HS-5 (cell line): ENCODE measurements around the gene RPE65.
"Not testable (repeated sequence)": the region's sequence is repeated elsewhere in the genome, so short reads cannot be mapped to it uniquely, and the experiment has no call there.

ENCODE experiments used
- DNase-seq: peaks from one replicate; pipeline ENCODE4 v3.0.0-alpha.2; 2012; ENCODE audit warnings: low read depth

The RPE65 gene

DNA sequence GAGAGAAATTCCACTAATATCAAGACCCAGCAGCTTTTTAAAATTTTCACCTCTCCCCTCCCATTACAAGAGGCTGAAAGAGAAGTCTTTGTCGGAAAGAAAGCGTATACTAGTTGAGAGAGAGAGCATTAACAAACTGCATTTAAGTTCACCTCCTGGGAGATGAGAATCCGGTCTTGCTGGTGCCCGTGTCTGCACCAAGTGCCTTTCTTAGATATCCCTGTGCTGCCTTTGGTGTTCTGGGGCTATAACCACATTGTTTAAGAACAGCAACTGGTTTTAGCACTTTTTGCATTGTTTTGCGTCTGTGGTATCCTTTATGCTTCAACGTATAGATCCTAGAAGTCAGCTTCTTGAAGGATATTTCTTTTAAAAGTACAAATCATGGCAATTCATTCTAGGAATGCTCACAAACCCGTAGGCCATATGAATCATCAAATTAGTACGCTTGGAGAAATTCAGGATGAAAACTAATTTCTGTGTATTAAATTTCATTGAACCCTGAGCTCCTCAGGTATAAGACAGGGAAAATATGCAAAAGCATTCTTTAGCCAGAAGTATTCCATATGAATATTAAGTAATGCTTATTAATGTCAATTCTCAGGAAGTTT lies 3.4 kb upstream of the RPE65 start:
- no peak for DNase-seq

DNA sequence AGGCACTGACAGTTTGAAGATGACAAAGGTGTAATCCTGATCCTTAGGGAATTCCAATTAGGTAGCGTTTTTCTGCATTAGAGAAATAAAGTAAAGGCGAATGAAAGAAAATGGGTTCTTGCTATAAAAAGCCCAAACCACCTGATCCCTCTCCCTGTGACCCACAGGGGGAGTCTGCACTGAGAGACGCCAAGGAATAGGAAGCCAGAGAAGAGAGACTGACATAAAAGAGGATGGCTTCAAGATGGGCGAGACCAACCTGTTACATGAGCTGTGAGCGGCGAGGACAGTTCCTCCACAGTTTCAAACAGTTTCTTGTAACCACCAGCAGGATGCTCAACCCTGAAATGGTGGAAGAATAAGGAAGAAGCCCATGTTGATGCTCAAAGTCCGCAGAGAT lies 1.4 kb downstream of the RPE65 start:
- DNase-seq, result no peak

DNA sequence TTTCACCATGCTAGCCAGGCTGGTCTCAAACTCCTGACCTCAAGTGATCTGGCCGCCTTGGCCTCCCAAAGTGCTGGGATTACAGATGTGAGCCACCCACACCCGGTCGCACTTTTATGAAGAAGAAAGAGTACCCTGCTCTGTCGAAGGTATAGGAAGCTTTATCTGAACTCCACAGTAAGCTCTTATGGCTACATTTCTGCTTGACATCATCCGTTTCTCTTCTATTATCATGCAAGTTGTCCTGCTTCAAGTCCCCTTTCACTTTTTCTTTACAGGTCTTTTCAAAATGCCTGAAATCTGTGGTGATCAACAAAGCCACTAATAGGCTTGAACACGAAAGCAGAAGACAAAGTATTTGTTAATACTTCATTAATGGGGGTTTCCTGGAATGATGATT lies 4.0 kb downstream of the RPE65 start:
- DNase-seq, result no peak

DNA sequence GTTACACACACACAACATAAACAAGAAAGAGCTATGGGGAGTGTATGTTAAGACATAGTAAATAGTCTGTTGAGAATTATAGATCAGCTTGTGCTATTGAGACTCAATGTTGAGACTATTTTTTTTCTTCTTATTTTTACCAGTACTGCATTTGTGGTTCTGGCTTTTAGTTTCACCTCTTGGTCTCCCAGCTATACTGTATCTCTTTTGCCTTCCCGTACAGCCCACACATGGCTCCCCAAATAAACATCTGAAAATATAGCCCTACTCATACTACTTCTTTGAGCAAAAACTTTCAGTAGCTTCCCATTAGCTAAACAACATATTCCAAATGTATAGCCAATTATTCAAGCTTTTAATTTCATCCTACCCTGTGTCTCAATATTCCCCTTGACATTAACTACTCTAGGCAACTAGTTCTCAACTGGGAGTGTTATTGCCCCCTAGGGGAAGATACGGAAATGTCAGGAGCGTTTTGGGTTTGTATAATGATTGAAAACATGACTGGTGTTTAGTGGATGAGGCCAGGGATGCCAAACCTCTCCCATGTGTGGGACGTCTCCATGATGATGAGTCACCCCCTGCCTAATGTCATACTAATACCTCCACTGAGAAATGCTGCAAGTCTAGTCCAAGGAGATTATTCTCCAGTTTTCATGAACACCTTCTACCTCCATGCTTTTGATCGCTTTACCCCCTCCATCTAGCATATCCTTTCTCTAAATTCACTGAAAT lies 6.8 kb downstream of the RPE65 start:
- DNase-seq, result peak; percentile 39

DNA sequence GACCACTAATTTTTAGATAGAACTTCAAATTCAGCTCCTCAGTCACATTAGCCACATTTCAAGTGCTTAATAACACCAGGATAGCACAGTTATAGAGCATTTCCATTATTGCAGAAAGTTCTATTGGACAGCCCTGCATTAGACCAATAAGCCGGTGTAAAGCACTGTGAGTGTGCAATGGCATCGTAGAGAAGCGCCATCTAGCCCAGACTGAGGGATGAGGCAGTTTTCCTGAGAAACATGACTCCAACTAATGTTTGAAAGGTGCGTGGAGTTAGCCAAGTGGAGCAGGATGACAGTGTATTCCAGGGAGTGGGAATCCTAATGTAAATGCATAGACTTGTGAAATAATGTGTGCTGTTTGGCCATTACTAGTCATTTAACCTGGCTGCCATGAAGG lies 7.7 kb downstream of the RPE65 start:
- DNase-seq, result no peak

DNA sequence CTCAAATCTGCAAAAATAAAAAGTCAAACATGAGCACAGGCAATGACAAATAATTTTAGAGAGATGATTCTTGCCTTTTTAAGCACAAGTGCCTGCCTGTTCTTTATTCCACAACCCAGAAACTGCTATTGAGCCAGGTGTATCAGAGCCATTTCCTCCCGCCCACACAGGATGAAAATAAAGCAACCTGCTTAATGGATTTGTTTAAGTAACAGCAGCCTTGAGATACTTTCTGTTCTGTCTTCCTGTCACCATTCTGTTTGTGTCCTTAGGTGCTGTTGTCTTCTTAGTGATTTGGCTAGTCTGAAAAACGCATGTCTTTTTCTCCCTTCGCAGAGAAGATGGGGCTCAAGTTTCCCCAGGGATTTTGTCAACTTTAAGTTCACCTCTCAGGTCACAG lies 11.4 kb downstream of the RPE65 start:
- no peak for DNase-seq

DNA sequence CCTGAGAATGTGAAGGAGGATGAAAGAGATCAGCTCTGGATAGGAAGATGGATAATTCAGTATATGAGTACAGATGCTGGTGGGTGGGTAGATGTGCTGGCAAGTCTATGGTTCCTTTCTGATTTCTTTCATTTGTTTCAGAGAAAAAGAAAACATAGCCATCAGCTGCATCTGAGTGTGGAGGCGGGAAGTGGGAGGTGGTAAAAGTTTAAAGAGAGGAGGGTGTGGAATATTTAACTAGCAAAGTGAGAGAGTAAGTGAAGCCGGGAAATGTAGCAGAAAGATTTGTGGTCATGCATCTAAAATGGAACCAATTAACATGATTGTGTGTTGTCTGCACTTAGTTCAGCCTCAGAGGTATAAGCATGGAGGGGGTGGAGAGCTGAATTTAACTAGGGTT lies 16.4 kb downstream of the RPE65 start:
- DNase-seq, result no peak

DNA sequence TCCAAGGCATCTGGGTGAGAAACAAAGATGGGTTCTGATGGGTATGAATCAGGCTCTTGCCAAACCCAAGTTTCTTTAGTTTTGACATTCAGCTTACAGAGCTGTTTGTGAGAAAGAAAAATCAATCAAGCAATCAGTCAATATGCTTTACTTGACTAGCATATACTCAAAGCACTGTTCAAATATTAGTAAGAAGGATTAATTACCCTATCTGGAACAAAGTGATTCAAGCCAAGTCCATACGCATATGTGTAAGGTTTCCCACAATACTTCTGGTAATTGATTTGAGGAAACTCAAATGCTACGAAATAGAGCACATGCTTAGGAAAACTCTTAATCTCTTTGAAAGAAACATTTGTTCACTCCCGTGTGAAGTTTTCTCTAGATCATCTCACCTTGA lies 18.7 kb downstream of the RPE65 start:
- DNase-seq, result no peak

DNA sequence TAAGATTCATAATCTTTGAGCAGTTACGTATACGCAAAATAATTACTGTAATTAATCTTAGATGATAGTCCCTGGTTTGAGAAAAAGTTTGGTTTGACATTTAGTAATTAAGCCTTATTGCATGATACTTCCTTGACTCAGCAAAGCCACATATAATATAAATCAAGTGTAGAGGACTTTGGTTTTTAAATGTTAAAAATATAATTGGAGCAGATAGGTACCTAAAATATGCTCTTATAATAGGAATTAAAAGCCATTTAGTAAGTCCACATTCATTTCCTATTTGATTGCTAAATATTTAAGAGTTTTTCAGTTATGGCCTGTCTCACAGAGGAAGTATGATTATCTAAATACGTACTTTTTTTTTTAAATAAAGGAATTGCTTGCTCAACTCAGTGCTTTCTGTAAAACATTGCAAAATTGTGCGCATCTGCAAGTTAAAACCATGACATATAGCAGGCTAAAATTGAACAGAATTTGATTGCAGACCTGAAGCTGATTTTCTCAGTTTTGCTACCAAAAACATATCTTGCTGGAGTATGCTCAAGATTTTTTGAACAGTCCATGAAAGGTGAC lies 20.4 kb downstream of the RPE65 start:
- DNase-seq, result no peak

DNA sequence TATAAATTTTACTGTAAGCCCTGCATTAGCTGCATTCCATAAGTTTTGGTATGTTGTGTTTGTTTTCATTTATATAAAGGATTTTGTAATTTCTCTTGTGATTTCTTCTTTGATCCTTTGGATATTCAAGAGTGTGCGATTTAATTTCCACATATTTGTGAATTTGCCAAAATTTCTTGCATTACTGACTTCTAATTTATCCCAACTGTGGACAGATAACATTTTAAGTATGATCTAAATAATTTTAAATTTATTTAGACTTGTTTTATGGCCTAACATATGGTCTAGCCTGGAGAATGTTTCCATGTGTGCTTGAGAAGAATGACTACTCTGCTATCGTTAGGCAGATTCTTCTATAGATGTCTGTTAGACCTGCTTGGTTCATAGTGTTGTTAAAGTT lies 23.2 kb downstream of the RPE65 start:
- no peak for DNase-seq

DNA sequence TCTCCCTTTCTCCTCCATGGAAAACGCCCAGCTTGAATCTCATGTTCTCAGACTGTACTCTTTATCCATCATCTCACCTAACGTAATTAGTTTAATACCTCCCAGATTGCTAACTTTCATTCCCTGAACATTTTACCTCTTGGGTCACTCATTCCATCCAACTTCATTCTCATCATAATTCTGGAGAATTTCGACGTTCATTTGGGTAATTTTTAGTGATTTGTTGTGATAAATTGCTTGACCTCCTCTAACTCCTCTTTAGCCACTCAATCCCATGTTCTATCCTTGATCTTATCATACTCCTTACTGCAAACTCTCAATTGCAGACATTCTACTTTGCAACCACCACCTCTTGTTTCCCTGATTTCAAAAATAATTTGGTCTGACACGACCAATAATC lies 28.4 kb downstream of the RPE65 start:
- no peak for DNase-seq

DNA sequence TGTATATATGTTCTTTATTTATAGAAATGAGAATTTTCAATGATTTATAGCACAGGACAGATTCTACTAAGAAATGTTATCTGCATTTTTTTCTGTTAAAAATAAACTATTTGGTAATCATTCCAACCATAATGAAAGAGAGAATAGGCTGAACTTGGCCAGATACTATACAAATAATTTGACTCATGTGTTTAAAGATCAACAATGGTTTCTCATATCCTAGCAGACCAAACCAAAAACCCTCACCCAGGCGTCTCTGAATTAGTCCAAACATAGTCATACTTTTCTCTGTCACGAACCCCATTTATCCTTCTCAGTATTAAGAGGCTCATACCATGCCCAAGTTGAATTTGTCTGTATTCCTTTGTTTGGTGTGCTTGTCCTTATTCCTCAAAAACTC lies 40.3 kb downstream of the RPE65 start:
- no peak for DNase-seq

DNA sequence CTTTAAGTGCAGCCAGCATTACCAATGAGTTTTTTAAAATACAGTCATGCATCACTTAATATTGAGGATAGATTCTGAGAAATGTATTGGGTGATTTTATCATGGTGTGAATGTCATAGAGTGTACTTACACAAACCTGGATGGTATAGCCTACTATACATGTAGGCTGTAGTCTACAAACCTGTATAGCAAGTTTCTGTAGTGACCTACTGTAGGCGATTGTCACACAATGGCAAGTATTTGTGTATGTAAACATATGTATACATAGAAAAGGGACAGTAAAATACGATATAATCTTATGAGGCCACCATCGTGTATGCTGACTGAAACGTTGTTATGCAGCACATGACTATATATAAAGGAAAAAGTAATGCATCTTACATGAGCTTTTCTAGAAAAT lies 48.2 kb downstream of the RPE65 start:
- no peak for DNase-seq

DNA sequence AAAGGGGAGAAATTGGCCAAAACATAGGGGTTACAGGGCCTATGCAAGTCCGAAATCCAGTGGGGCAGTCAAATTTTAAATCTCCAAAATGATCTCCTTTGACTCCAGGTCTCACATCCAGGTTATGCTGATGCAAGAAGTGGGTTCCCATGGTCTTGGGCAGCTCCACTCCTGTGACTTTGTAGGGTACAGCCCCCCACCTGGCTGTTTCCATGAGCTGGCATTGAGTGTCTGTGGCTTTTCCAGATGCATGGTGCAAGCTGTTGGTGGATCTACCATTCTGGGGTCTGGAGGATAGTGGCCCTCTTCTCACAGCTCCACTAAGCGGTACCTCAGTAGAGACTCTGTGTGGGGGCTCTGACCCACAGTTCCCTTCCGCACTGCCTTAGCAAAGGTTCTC lies 54.2 kb downstream of the RPE65 start:
- not testable (repeated sequence) for DNase-seq

DNA sequence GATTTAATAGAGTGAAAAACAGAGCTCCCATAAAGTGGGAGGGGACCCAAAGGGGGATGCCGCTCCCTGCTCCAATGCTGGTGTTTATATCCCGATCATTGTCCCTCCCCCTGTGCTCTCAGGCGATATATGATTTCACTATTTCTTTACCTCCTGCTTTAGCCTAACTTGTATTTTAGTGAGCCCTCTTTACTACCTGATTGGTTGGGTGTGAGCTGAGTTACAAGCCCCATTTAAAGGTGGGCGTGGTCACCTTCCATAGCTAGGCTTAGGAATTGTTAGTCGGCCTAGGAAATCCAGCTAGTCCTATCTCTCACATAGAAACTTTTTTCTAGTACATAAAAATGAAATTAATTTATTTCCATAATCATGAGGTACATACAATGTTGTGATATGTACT lies 57.3 kb downstream of the RPE65 start:
- DNase-seq, result not testable (repeated sequence)

DNA sequence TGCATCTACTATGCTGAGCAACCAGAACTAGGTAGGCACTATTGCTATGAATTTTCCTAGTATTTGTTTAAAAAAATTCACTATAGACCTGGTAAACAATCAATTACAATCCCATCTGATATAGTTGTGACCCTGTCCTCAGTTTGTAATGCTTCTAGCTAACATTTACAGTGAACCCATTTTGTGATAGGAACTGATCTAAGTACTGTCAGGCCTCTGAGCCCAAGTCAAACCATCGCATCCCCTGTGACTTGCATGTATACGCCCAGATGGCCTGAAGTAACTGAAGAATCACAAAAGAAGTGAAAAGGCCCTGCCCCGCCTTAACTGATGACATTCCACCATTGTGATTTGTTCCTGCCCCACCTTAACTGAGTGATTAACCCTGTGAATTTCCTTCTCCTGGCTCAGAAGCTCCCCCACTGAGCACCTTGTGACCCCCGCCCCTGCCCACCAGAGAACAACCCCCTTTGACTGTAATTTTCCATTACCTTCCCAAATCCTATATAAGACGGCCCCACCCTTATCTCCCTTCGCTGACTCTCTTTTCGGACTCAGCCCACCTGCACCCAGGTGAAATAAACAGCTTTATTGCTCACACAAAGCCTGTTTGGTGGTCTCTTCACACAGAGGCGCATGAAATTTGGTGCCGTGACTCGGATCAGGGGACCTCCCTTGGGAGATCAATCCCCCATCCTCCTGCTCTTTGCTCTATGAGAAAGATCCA lies 63.8 kb downstream of the RPE65 start:
- not testable (repeated sequence) for DNase-seq

DNA sequence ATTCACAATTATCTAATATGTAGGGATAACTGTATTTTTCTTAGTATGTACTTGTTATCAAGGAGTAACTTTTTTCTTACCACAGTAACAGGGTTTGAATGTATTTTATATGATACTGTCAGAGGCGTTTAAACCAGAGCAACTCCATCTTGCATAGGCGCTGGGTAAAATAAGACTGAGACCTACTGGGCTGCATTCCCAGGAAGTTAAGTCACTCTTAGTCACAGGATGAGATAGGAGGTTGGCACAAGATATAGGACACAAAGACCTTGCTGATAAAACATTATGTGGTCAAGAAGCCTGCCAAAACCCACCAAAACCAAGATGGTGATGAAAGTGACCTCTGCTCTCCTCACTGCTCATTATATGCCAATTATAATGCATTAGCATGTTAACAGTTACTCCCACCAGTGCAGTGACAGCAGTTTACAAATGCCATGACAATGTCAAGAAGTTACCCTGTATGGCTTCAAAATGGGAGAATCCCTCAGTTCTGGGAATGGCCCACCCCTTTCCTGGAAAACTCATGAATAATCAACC lies 64.8 kb downstream of the RPE65 start:
- DNase-seq, result peak; percentile 78

DNA sequence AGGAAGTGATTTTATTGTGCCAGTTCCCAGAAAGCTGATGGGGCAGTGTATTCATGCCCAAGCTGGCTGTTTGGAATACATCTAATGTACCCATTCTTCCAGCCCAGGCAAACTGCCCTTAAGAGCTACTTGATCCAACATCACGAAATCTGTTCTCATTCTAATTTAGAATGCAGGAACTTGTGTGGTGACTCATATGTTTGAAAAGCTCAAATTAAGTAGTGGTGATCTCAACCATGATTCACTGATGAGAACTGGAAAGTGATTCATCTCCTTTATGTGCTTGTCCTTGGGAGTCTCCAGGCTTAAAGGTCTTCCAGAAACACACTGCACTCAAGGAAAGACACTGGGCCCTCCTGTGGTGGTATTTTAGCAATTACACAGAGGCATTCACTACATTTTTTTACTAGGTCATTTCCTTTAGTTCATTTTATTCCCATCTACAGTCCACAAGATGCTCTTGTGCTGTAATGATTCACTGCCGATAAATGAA lies 65.4 kb downstream of the RPE65 start:
- peak; percentile 98 for DNase-seq

DNA sequence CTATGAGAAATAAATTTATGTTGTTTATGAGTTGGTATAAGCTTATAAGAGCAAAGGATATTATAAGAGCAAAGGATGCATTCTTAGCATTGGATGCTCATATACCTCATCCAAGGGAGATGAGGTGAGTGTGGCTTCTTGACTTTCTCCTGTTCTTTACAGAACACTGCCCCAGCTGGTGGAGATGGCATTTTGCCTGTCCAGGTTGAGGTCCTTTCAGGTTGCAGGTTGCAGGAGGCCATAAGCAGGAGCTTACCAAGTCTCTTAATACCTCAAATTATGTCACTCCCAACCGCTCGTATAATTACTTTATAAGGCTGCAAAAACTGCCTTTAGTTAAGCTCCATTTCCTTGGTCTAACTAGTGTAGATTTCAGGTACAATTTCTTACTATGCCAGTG lies 66.7 kb downstream of the RPE65 start:
- DNase-seq, result no peak

DNA sequence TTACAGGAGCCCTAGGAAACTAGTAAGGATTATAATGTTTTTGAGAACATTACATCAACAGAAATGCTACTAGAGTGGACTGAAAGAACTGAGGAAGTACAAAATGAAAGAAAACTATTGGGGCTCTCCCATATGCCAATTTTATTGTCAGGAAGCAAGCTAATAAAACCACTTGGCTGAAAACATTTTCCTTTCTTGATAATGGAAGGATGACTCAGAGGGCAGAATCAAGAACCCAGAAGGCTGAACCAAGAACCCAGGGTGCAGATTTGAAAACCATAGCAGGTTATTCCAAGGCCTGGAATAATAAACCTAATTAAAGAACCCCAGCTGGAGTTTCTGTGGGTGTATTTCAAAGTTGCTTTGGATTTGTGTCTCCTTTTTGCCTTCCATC lies 70.7 kb downstream of the RPE65 start:
- no peak for DNase-seq
